ENCODE results near the gene UGT1A4.

GRCh38 chr2:233816771-233817170 is 98.2 kb downstream of the UGT1A4 start:
- TF ChIP-seq CTCF (conservative IDR thresholded peaks at IDR 0.05) (no peak), EZH2 (IDR thresholded peaks at IDR 0.05; ENCODE audit: low read depth) (no peak)
